ENCODE data around the gene BRINP1. TPM values are rescaled to one million over a fixed set of nuclear protein-coding genes. Genes with fewer than 3 reads are reported as not detected.

Gene BRINP1
- total and polyA plus RNA-seq, 2 of the 8 experiments (the other 6 are each of a cell fraction or from before 2014, with no cell fraction given) = 19.5 to 20.5 TPM

DNA sequence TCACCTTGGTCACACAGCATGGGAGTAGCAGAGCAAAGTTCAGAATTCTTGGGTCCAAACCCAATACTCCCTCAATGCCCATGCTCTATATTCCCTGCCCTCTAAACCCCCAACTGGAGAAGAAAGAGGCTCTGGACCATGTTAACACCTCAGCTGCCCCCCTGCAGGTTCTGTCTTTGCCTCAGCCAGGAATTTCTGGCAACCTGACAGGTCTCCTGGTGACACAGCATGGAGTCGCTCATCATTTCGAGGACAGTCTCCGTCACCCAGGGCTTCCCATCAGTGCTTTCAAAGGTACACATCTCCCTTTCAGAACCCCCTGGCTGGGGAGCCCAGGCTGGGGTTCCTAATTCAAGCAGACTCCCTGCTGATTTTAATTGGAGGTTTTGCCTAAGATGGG, 189.5 kb downstream of the BRINP1 start:
- H2BK120ac ChIP-seq (replicated peaks; ENCODE audit: low read depth, low read length) = no peak overlapping the region
- no peak overlapping the region for H3K4ac ChIP-seq (replicated peaks; ENCODE audit: insufficient read length, low read depth, low read length)
- H2BK20ac ChIP-seq (ENCODE audit: low read length) = no peak overlapping the region
- no peak overlapping the region for H3K18ac ChIP-seq (ENCODE audit: extremely low read depth, low read length)
- H3K56ac ChIP-seq (replicated peaks; ENCODE audit: insufficient read length, low read depth, low read length) = no peak overlapping the region
- no peak overlapping the region for H4K5ac ChIP-seq (ENCODE audit: insufficient read length, low read depth, low read length)
- no peak overlapping the region for H2AFZ ChIP-seq (ENCODE audit: low read length)
- no peak overlapping the region for H2BK5ac ChIP-seq (ENCODE audit: low read depth, low read length)
- no peak overlapping the region for H3K4me3 ChIP-seq (ENCODE audit: extremely low read depth in 1 of 4, insufficient read depth in 2 of 4, low read depth in 3 of 4, low read length in 4 of 4)
- no peak overlapping the region for H3K4me2 ChIP-seq (ENCODE audit: insufficient read depth in 1 of 2, low read depth in 2 of 2, low read length in 2 of 2)
- H4K91ac ChIP-seq (replicated peaks; ENCODE audit: insufficient read length, low read length) = no peak overlapping the region
- H3K36me3 ChIP-seq (ENCODE audit: control insufficient read depth in 2 of 4, insufficient read depth in 4 of 4, low read length in 3 of 4) = no peaks in the 10 kb centered on the region
- H3K79me1 ChIP-seq (ENCODE audit: low read depth, low read length) = no peaks in the 10 kb centered on the region
- H3K9ac ChIP-seq (replicated peaks in 1 of 4; ENCODE audit: extremely low read depth in 1 of 4, low read depth in 3 of 4, low read length in 3 of 4) = no peak overlapping the region
- no peaks in the 10 kb centered on the region for H3K27me3 ChIP-seq (replicated peaks in 1 of 4; ENCODE audit: control insufficient read depth in 3 of 4, extremely low read depth in 1 of 4, insufficient read depth in 3 of 4, low read length in 3 of 4)
- H4K8ac ChIP-seq (ENCODE audit: extremely low read depth, insufficient read depth, low read length) = no peak overlapping the region
- no peak overlapping the region for H3K23ac ChIP-seq (ENCODE audit: insufficient read length)
- H2BK15ac ChIP-seq (ENCODE audit: low read length) = no peak overlapping the region
- CTCF ChIA-PET (ENCODE audit: partially characterized antibody) = interaction anchor here (1.8 kb wide), 1 partner anchor 43 kb away, joined by 4 read pairs; no protein-coding TSS in a partner anchor
- H3K4me1 ChIP-seq (replicated peaks in 1 of 4; ENCODE audit: control insufficient read depth in 3 of 4, insufficient read depth in 4 of 4, low read length in 3 of 4) = peaks cover 0 to 4% (median 1%) of the 10 kb centered on the region in 4 experiments; a peak in 3 of 7 replicates
- no peaks in the 10 kb centered on the region for H3K9me3 ChIP-seq (ENCODE audit: insufficient read depth in 2 of 2, low read depth in 1 of 2, low read length in 1 of 2)
- no peaks in the 10 kb centered on the region for H3K23me2 ChIP-seq (ENCODE audit: low read depth, low read length)
- no peak overlapping the region for H3K14ac ChIP-seq (ENCODE audit: insufficient read length)
- H2BK12ac ChIP-seq (ENCODE audit: low read depth, low read length) = no peak overlapping the region
- no peak overlapping the region for H3K27ac ChIP-seq (ENCODE audit: low read depth, low read length)
- H3K79me2 ChIP-seq (ENCODE audit: control insufficient read depth in 1 of 2, insufficient read depth in 2 of 2, low read length in 2 of 2) = no peaks in the 10 kb centered on the region
- H4K20me1 ChIP-seq (replicated peaks in 1 of 2; ENCODE audit: control insufficient read depth in 1 of 2, insufficient read depth in 2 of 2, low read length in 2 of 2) = no peaks in the 10 kb centered on the region
- POLR2A ChIA-PET (ENCODE audit: partially characterized antibody) = no interaction called here
- H2AK5ac ChIP-seq (ENCODE audit: low read depth, low read length) = no peak overlapping the region; the same call in 1 of the 2 replicates
- FAIRE-seq (no peak), DNase-seq (ENCODE audit: low read depth in 1 of 2, low spot score in 2 of 2) (no peak)
- WGBS, 2 experiments (ENCODE audit: extremely low coverage in 1 of 2, insufficient coverage in 1 of 2, insufficient read length in 1 of 2, insufficient replicate concordance in 2 of 2, low coverage in 1 of 2, low lambda C conversion rate in 2 of 2, missing lambda C conversion rate in 1 of 2) = 96% methylated on average over 3 of the region's 3 CpGs; no CpG with 5 or more reads in 1 of the 2 experiments
- TF ChIP-seq RNF2 (IDR thresholded peaks at IDR 0.05; ENCODE audit: borderline replicate concordance, low read depth, low read length, missing control alignments, poor library complexity, severe bottlenecking) (no peak), TAF1 (IDR thresholded peaks at IDR 0.05; ENCODE audit: low read depth, low read length) (no peak), CREB1 (IDR thresholded peaks at IDR 0.05) (no peak), HDAC6 (IDR thresholded peaks at IDR 0.05; ENCODE audit: low read depth, low read length) (no peak), EZH2 (IDR thresholded peaks at IDR 0.05; ENCODE audit: low read depth, low read length, severe bottlenecking) (no peak), SIRT6 (IDR thresholded peaks at IDR 0.05; ENCODE audit: low read length) (no peak), BRCA1 (IDR thresholded peaks at IDR 0.05; ENCODE audit: low read depth, low read length) (no peak), BCL11A (IDR thresholded peaks at IDR 0.05; ENCODE audit: low read depth in 2 of 2, low read length in 2 of 2) (no peak), PHF8 (conservative IDR thresholded peaks at IDR 0.05; ENCODE audit: low read depth, low read length) (no peak), HDAC2 (IDR thresholded peaks at IDR 0.05; ENCODE audit: borderline replicate concordance in 1 of 2, low read depth in 2 of 2, low read length in 2 of 2) (no peak), TEAD4 (IDR thresholded peaks at IDR 0.05; ENCODE audit: low read depth, low read length) (no peak)
- TF ChIP-seq, protein P1, sequence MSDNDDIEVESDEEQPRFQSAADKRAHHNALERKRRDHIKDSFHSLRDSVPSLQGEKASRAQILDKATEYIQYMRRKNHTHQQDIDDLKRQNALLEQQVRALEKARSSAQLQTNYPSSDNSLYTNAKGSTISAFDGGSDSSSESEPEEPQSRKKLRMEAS (IDR thresholded peaks at IDR 0.05) = no peak
- TF ChIP-seq, protein P2, sequence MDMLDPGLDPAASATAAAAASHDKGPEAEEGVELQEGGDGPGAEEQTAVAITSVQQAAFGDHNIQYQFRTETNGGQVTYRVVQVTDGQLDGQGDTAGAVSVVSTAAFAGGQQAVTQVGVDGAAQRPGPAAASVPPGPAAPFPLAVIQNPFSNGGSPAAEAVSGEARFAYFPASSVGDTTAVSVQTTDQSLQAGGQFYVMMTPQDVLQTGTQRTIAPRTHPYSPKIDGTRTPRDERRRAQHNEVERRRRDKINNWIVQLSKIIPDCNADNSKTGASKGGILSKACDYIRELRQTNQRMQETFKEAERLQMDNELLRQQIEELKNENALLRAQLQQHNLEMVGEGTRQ (IDR thresholded peaks at IDR 0.05; ENCODE audit: low read length) = no peak
